Astrocyte of the hippocampus (primary cell): ENCODE measurements around the gene NUP98.
"Not testable (repeated sequence)": the region's sequence is repeated elsewhere in the genome, so short reads cannot be mapped to it uniquely, and the experiment has no call there.

Experiments used
- DNase-seq: peaks from one replicate; pipeline ENCODE4 v3.0.0; 2011; ENCODE audit warnings: low read depth, low spot score

The NUP98 gene

GRCh38 chr11:3671334-3672254 lies 125.8 kb downstream of the NUP98 start, which contains the start of gene CHRNA10:
CHRNA10 (minus strand) TSS chr11:3671384; CDS start chr11:3671312, 72 bp downstream.
- DNase-seq: no peak

GRCh38 chr11:3669742-3670183 lies 127.6 kb downstream of the NUP98 start:
- no peak for DNase-seq

GRCh38 chr11:3669128-3669527 lies 128.2 kb downstream of the NUP98 start:
- DNase-seq: no peak

GRCh38 chr11:3667149-3668035 lies 130.0 kb downstream of the NUP98 start:
- no peak for DNase-seq

GRCh38 chr11:3666023-3666530 lies 131.3 kb downstream of the NUP98 start:
- no peak for DNase-seq

GRCh38 chr11:3665336-3666022 lies 131.9 kb downstream of the NUP98 start:
- DNase-seq: no peak

GRCh38 chr11:3664032-3664630 lies 133.2 kb downstream of the NUP98 start:
- DNase-seq: no peak

- no peak for DNase-seq
These were observed 134.5 kb downstream of the NUP98 start for GRCh38 chr11:3662856-3663255.

GRCh38 chr11:3660960-3661359 lies 136.4 kb downstream of the NUP98 start:
- no peak for DNase-seq

GRCh38 chr11:3659595-3660515 lies 137.5 kb downstream of the NUP98 start:
- no peak for DNase-seq

GRCh38 chr11:3658252-3658651 lies 139.1 kb downstream of the NUP98 start:
- DNase-seq: no peak

- not testable (repeated sequence) for DNase-seq
These were observed 140.0 kb downstream of the NUP98 start for GRCh38 chr11:3657331-3657730.

- DNase-seq: no peak
These were observed 141.8 kb downstream of the NUP98 start for GRCh38 chr11:3655547-3655946.

- DNase-seq: not testable (repeated sequence)
These were observed 144.8 kb downstream of the NUP98 start for GRCh38 chr11:3652514-3652913.

- DNase-seq: not testable (repeated sequence)
These were observed 148.0 kb downstream of the NUP98 start for GRCh38 chr11:3649374-3649773.

- not testable (repeated sequence) for DNase-seq
These were observed 148.5 kb downstream of the NUP98 start for GRCh38 chr11:3648843-3649242.

GRCh38 chr11:3645552-3645951 lies 151.8 kb downstream of the NUP98 start:
- DNase-seq: no peak

- no peak for DNase-seq
These were observed 152.5 kb downstream of the NUP98 start, which contains the start of gene ART1 for GRCh38 chr11:3644817-3645235. ART1 (plus strand) TSS chr11:3645128; CDS start chr11:3659214, 14,086 bp downstream.

- not testable (repeated sequence) for DNase-seq
These were observed 154.2 kb downstream of the NUP98 start for GRCh38 chr11:3643102-3643546.
